Ovary (tissue), 1 donor: ENCODE measurements around the gene ZNF493.

Experiments
- EP300 ChIP-seq: sonication (generic); formaldehyde crosslinking; IDR thresholded peaks from one replicate; pipeline ENCODE4 v1.6.1; 2017; ENCODE audit warnings: antibody characterized with exemption
- POLR2A ChIP-seq: fragments of 450-650 bp; IDR thresholded peaks from one replicate; pipeline ENCODE4 v1.6.1; 2017; ENCODE audit warnings: antibody characterized with exemption, mild to moderate bottlenecking, moderate library complexity

- TF ChIP-seq POLR2A (peak; percentile 65), EP300 (no peak)
Measured at GRCh38 chr19:21396893-21397572, at the start of gene ZNF493.
